ENCODE data around the gene TMEM80.

Gene TMEM80

DNA sequence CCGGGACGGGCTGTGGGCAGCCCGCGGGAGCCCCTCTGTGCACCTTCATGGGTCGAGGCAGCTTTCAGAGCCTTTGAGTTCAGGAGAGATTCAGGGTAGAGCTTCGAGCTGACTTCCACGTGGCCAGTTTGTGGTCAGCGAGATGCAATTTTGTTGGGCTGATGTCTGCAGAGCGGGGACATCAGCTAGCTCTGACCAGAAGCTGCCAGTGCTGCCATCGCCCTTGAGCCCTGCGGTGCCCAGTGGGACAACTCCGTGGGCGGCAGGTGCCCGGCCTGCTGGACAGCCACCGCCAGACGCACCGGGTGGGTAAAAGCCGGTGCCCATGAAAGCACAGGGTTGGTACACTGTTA is 52.4 kb downstream of the TMEM80 start:
- no peak for DNase-seq

DNA sequence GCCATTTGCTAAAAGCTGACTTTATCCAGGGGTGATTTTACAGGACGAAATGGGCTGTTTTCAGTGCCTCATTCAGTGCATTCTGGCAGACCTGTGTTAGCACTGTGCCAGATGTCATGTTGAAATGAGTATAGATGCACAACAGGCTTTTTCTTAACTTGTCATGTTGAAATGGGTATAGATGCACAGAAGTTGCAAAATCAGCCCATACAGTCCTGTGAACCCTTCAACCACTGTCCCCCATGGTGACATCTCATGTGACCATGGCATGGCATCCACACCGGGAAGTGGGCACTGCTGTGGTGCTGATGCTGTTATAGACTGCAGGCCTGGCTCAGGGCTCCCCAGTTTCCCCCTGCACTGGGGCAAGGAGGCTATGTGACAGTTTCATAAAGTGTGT is 54.1 kb downstream of the TMEM80 start:
- DNase-seq: no peak

All from CD4-positive, alpha-beta T cell treated with Interleukin-12 subunit alpha and Interleukin-12 subunit beta, for 1 hour (primary cell).